C4-2B (cell line): ENCODE measurements around the gene RCVRN.

ENCODE experiments used
- H3K27ac ChIP-seq: fragments of 450-650 bp; 2 replicates; pipeline ENCODE4 v1.5.1; 2017
- ZFX ChIP-seq: fragments of 450-650 bp; IDR thresholded peaks from 2 replicates; pipeline ENCODE4 v1.6.1; 2017
- TF ChIP-seq, protein P1 (sequence below): fragments of 450-650 bp; conservative IDR thresholded peaks from 2 replicates; pipeline ENCODE4 v1.5.1; 2017; ENCODE audit warnings: mild to moderate bottlenecking

Gene RCVRN

DNA sequence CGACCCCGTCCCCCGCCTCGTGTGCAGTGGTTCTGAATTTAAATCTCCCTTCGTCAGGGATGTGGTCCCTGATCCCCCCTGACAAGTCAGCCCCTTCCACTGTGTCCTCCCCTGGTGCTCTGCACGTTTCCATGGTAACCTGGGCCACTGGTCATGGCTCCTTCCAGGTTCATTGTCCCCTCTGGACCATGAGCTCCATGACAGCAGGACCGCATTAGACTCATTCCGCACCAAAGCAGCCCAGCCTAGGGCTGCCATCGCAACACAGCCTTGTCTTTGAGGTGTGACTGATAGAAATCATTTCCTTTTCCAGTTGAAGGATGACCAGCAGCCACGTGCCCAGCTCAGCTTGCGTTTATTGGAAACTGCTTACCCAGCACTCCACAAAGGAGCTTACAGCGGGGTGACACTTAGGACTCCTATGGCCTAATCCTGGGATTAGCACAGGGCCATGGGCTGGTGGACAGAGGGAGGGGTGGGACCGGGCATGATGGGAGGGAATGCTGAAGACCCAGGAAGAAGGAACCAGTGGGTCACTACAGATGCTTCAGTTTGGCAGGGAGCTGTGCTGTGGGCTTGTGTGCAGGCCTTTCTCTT is 7.6 kb downstream of the RCVRN start:
- TF ChIP-seq, protein P1, sequence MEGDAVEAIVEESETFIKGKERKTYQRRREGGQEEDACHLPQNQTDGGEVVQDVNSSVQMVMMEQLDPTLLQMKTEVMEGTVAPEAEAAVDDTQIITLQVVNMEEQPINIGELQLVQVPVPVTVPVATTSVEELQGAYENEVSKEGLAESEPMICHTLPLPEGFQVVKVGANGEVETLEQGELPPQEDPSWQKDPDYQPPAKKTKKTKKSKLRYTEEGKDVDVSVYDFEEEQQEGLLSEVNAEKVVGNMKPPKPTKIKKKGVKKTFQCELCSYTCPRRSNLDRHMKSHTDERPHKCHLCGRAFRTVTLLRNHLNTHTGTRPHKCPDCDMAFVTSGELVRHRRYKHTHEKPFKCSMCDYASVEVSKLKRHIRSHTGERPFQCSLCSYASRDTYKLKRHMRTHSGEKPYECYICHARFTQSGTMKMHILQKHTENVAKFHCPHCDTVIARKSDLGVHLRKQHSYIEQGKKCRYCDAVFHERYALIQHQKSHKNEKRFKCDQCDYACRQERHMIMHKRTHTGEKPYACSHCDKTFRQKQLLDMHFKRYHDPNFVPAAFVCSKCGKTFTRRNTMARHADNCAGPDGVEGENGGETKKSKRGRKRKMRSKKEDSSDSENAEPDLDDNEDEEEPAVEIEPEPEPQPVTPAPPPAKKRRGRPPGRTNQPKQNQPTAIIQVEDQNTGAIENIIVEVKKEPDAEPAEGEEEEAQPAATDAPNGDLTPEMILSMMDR = no peak
- no peak for TF ChIP-seq ZFX
- no peak overlapping the region for H3K27ac ChIP-seq

DNA sequence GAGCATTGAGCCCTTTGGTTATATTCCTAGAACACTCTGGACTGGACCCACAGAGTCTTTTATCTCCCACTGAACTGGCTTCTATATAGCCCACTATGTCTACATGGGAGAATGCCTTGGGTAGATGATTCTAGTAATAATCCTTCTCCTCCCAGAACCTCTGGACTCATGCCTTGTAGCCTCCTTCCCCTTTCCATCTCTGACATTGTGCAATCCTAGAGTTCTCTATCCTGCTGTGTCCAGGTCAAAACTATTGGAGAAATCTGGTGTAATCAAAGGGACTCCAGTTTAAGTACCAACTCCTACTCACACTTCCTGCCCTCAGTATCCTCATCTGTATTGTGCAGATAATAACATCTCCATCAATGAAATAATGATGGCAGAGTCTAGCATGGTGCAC is 9.1 kb downstream of the RCVRN start:
- TF ChIP-seq, protein P1 = no peak
- TF ChIP-seq ZFX = no peak
- no peak overlapping the region for H3K27ac ChIP-seq

DNA sequence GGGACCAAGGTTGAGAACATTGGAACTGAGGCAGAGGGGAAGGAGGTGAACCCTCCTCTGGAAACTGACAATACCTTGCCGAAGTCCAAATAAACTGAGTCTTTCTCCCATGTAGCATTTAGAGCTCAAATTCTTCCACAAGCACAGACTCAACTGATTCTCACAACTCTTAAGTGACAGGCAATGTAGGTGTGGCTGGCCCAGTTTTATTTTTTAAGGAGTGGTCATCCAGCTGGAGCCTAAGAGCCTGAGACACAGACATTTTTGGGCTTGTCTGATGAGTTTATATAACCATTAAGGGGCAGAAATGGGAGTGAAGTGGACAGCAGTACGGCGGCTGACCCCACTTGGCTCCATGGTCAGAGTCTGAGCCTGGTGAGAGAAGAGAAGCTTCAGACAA is 10.8 kb downstream of the RCVRN start:
- TF ChIP-seq, protein P1 = no peak
- TF ChIP-seq ZFX = no peak
- no peak overlapping the region for H3K27ac ChIP-seq

DNA sequence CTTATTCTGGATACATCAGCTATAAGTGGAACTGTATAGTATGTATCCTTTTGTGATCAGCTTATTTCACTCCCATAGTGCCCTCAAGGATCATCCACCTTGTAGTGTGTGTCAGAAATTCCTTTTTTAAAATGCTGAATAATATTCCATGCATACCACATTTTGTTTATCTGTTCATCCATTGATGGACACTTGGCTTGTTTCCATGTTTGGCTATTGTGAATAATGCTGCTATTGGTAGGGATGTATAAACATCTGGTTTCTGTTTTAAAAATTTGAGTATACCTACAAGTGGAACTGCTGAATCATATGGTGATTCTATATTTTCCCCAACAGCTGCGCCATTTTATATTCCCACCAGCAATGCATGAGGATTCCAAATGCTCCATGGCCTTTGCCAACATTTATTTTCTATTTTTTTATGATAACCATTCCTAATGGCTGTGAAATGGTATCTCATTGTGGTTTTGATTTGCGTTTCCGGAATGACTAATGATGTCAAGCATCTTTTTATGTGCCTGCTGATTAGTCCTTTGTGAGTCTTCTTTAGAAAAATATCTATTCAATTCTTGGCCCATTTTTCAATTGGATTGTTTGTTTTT is 11.6 kb downstream of the RCVRN start:
- no peak for TF ChIP-seq ZFX
- TF ChIP-seq, protein P1 = no peak
- no peak overlapping the region for H3K27ac ChIP-seq

DNA sequence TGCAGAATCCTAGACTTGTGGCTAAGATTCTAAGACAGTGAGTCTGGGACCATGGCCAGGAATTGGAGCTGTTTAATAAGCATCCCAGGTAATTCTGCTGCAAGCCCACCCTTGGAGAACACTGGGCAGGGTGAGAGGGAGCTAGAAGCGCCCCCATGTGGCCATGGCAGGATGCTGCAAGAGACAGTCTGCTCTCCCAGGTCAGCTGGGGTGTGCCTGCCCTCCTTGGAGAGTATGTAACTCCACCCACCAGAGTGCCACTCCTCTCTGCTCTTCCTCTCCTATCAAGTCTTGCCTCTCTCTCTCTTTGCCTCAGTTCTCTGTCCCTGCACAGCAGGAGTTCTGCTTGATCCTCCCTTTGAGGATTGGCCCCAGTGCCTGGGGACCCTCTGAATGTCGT is 14.9 kb downstream of the RCVRN start:
- TF ChIP-seq ZFX = no peak
- TF ChIP-seq, protein P1 = peak; percentile 75
- no peak overlapping the region for H3K27ac ChIP-seq

DNA sequence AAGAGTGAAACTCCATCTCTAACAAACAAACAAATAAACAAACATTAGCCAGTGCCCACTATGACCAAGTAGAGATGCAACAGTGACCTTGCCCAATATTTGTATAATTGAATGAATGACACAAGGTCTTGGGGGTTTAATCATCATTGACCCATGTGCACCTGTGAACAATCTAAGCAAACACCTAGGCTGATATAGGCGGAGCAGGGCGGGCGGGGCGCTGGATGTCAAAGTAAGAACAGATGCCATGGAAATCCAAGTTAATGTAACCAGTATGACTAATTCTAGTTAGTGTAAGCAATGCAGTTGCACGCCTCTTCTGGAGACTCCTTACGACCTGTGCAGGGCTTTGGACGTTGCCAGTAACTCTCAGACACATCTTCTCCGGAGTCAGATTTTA is 17.6 kb downstream of the RCVRN start:
- TF ChIP-seq ZFX = no peak
- TF ChIP-seq, protein P1 = no peak
- H3K27ac ChIP-seq = no peak overlapping the region

DNA sequence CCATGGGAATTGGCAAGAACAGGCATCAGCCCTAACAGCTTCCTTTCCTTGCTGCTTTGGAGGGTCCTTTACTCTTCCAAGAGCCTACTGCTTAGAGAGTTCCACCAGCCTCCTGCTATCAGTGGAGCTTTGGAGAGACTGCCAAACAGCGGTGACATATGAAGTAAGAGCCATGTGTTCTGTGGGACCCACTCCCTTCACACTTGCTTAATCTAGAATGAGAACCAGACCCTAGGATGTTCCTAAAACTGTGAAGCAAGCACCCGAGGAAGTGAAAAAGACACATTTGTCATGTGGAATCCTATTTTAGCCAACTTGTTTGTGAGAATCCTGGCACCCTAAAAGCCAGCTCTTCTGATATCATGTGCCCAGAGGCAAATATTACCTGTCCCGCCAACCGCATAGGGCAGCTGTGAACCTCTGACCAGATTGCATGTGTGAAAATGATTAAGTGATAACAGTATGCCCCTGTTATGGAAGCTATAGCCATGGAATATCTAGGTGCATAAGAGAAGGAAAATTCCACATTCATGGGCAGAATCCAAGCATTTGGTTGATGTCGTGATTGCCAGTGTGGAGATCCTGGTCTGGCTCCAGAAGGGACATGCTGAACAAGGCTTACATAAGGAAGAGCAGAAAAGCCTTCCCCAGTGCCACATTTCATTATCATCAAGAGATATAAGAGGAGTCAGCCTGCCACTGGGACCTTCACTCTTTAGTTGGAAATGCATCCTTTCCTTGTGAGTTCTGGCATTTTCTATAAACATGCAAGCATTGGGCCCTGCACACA is 18.7 kb downstream of the RCVRN start:
- no peak for TF ChIP-seq ZFX
- TF ChIP-seq, protein P1 = no peak
- H3K27ac ChIP-seq = no peak overlapping the region
